Left hindlimb (tissue), 1 donor: ENCODE measurements around the gene RBBP4.
"Not testable (repeated sequence)": the region's sequence is repeated elsewhere in the genome, so short reads cannot be mapped to it uniquely, and the experiment has no call there.

ENCODE experiments used
- DNase-seq: peaks from one replicate; pipeline ENCODE4 v3.0.0-alpha.2; 2018

Gene RBBP4

DNA sequence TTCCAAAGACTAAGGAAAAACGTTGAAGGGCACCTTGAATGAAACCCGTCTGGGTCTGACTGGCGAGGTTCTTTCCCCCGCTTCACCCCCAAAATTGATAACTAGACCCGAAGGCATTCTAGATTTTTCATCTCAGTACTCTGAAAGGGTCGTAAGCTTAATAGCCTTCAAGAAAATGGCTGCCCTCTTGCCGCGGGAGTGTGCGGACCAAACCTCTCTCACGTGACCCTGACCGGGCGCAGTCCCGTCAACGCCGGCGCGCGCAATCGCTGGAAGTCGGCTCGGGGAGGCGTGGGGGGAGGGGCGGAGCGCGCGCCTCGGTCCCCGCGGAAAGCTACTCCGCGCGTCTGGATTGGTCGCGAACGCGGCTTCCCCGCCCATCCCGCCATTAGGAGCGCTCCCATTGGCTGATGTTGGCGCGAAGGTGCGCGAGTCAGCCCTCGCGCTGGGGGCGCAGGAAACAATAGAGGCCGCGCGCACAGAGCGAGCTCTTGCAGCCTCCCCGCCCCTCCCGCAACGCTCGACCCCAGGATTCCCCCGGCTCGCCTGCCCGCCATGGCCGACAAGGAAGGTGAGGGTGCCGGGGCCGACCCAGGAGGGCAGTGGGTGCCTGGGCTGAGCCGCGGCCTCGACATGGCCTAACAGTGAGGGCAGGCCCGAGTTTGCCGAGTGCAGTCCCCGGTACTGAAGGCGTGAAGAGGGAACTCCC is at the start of gene RBBP4:
RBBP4 (plus strand) TSS at position 457 of the 709 bp plus-strand sequence; CDS start at position 556, 99 bp downstream.
- peak; percentile 99 for DNase-seq

DNA sequence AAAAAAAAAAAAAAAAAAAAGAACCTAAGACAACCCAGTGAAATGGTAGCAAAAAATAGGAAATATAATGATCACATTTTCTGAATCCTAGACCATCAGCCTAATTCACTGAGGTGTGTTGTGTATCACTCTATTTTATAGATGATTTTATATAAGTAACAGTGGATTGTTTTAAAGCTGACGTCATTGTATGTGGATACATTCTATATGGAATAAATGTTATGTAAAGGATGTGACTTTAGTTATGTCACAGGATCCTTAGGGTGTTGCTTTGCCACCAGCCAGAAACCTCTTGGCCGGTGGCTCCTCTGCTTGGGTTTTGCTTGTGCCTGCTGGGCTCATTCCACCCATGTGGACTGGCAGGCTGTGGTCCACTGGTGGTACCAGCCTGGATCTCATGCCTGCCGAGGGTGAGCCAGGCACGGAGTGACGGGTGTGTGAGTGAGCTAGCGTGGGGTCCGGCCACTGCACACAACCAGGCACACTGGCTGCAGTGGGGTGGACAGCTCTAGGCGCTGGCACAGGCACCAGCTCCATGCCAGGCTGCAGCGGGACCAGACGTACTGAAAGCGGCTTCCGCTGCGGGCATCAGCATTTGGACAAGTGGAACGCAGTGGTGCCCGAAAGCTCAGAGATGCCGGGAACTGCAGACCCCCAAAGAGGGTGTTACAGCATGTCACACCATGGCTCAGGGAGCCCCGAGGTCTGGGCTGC is 45.1 kb upstream of the RBBP4 start:
- DNase-seq: no peak

DNA sequence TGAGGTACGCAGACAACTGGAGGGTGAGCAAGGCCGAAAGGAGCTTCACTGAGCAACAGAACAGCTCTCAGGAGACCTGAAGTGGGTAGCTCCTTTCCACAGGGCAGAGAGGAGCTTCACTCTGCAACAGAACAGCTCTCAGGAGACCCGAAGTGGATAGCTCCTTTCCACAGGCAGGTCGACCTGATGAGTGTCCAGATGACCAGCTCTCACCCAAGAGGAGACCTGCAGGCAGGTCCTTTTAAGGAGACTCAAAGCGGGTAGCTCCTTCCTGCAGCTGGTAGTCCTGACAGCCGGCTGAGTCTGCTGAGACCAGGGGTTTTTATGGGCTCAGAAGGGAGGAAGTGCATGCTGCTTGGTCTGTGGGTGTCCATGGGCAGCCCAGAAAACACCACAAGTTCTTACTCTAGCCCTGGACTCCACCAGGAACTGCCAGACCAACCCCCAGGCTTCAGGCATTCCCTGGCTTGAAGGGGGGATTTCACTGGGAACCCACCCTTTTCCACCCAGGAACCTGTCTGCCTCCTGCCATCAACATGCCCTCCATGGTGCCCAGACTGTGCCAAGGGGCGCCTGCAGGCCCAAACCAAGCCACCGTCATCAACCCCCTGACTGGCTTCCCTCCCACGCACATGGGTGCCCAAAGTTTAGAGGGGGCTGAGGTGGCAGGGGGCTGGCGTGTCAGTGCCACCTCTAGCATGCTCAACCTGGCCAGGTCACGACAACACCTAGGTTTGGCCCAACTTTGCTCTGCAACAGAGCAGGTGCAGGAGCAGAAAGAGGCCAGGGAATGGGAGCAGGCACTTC is 44.2 kb upstream of the RBBP4 start:
- DNase-seq: no peak

DNA sequence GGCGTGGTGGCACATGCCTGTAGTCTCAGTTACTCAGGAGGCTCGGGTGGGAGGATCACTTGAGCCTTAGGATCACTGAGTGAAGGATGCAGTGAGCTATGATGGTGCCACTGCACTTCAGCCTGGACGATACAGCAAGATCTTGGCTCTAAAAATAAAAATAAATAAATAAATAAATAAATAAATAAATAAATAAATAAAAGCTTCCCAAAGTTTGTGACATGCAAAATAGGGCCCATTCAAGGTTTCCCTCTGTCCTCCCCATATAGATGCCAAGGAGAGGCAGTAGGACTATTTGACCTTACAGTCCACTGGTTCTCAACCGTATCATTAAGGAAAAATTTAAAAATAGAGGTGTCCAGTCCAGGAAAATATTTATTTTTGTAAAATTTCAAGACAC is 41.8 kb upstream of the RBBP4 start:
- DNase-seq: no peak

DNA sequence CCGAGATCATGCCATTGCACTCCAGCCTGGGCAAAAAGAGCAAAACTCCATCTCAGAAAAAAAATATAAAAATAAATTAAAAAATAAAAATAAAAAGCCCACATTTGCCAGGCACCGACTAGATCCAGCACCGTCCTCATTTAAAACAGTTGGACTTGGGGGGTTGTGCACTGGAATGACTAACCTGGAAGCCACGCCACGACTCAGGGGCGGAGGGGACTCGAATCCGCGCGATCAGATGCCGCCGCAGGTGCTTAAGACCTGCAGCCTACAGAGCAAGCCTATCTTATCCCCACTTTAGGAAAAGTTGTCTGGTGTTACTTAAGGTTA is 39.2 kb upstream of the RBBP4 start:
- DNase-seq: no peak

DNA sequence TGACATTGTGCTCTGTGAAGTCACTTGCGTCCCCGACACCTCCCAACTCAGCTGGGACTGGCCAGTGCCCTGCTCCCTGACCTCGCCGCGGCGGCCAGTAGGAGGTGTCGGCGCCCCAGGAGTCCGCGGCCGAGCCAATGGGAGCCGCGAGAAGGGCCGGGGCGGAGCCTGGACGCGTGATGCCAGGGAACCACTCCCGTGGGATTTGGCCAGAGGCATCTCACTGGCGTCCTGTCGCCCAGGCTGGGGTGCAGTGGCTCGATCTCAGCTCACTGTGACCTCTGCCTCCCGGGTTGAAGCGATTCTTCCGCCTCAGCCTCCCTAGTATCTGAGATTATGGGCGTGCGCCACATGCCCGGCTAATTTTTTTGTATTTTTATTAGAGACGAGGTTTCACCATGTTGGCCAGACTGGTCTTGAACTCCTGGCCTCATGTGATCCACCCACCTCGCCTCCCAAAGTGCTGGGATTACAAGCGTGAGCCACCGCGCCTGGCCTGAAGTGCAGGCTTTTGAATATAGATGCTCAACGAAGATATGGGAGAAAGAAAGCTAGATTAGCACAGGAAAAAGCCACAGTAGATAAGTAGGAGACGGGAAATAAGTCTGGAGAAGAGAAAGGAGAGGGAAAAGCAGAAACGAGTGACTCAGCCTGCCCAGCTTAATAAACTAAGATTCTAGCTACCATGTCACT is 38.7 kb upstream of the RBBP4 start:
- peak; percentile 64 for DNase-seq

DNA sequence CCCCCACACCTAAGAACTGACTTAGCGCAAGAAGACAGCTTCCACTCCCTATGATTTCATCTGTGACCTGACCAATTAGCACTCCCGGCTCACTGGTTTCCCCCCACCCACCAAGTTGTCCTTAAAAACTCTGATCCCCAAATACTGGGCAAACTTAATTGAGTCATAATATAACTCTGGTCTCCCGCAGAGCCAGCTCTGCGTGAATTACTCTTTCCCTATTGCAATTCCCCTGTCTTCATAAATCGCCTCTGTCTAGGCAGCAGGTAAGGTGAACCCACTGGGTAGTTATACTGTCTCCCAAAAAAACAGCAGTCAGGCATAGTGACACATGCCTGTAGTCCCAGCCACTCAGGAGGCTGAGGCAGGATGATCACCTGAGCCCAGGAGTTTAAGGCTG is 37.5 kb upstream of the RBBP4 start:
- no peak for DNase-seq

DNA sequence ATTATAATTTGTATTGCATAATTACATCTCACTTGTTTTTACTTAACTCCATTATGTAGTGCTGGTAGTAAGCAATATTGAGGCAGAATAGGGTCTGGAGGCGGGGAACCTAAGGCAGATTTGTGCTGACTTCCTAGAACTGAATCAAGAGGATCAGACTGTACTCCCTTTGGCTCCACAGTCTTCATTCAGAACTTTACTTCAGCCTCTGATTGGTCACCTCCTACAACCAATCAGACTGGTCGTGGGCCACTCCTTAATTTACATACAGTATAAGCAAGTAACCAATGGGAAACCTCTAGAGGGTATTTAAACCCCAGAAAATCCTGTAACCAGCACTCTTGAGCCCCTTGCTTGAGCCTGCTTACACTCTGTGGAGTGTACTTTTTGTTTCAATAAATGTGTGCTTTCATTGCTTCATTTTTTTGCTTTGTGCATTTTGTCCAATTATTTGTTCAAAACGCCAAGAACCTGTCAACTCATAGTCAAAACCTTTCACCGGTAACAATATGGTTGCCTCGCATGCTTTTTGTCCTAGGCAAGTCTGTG is 32.3 kb upstream of the RBBP4 start:
- DNase-seq: no peak

DNA sequence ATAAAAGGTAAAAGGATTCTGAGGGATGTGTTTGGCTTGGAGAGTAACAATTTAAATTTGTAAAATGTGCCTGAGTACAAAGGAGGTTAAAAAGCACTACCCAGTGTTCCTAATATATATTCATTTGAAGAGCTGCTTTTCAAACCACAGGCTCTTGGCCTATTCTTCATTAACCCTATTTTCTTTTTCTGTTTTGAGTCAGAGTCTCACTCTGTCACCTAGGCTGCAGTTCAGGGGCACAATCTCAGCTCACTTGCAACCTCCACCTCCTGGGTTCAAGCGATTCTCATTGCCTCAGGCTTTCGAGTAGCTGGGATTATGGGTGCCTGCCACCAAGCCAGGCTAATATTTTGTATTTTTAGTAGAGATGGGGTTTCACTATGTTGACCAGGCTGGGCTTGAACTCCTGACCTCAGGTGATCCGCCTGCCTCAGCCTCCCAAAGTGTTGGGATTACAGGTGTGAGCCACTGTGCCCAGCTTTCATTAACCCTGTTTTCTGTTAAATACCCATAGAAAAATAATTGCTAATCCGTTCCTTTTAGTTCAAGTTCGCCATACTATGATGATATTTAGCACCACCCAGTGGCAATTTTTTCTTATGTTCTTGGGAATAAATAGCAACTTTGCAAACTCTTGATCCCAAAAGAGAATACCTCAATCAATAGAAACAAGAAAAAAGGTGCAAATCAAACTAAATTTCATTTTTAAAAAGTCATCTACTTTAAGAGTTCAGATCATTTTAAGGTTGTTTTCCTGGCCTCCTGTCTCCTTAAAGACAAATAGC is 31.1 kb upstream of the RBBP4 start:
- no peak for DNase-seq

DNA sequence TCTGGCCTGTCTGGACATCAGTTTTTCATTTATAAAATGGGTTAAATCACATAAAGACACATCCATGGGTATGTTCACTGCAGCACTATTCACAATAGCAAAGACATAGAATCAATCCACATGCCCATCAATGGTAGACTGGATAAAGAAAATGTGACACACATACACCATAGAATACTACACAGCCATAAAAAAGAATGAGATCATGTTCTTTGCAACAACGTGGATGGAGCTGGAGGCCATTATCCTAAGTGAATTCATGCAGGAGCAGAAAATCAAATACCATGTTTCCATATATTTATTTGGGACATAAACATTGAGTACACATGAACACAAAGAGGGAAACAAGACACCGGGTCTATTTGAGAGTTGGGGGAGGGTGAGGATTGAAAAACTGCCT is 28.8 kb upstream of the RBBP4 start:
- DNase-seq: no peak

DNA sequence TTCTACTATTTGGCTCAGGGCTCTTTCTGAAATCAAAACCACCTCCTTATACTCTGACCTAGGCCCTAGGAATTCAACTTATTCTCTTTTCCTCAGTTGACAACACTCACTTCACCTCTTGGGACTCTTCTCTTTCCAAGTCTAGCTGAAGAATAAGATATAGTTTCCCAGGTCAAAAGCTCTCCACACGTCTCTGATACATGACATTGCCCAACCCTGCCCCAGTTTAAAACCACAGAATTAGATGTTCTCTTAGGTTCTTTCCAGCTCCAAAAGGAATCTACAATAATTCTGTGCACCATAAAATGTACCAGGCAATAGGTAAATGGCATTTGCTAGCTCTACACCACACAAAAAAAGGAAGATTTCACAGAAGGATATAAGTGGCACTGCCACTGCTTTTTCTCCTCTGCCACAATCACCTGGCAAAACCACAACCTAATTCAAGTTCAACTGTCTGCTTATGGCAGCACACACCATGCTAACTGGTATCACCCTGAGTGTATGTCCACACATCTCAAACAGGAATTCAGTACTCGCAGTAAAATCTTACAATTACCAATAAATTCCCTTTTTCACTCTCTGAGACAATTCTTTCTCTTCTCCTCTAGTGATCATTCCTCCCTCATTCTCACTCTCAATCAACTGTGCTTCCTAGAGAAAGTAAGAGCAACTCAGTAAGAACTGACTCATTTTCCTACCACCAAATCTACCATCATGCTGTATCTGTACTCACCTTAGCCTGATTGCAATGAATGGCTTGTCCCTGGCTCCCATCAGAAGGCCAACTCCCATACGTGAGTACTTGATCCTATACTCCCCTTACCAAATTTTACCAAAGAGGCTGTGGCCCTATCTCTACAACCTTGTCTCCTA is 28.0 kb upstream of the RBBP4 start:
- no peak for DNase-seq

DNA sequence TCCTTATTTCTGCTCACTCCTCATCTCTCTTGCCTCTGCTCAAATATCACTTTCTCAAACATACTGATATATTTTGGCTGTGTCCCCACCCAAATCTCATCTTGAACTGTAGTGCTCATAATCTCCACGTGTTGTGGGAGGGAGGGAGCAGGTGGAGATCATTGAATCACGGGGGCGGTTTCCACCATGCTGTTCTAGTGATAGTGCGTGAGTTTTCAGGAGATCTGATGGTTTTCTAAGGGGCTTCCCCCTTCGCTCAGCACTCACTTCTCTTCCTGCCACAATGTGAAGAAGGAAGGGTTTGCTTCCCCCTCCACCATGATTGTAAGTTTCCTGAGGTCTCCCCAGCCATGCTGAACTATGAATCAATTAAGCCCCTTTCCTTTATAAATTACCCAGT is 27.2 kb upstream of the RBBP4 start:
- no peak for DNase-seq

DNA sequence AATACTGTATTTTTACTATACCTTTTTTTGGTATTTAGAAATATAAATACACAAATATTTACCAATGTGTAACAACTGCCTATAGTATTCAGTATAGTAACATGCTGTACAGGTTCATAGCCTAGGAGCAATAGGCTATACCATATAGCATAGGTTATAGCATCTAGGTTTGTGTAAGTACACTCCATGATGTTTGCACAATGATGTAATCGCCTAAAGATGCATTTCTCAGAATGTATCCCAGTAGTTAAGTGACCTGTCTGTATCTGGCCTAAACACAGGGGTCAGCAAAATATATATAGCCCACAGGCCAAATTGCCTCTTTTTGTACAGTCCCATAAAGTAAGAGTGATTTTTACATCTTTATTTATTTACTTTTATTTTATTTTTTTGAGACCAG is 24.8 kb upstream of the RBBP4 start:
- DNase-seq: no peak

DNA sequence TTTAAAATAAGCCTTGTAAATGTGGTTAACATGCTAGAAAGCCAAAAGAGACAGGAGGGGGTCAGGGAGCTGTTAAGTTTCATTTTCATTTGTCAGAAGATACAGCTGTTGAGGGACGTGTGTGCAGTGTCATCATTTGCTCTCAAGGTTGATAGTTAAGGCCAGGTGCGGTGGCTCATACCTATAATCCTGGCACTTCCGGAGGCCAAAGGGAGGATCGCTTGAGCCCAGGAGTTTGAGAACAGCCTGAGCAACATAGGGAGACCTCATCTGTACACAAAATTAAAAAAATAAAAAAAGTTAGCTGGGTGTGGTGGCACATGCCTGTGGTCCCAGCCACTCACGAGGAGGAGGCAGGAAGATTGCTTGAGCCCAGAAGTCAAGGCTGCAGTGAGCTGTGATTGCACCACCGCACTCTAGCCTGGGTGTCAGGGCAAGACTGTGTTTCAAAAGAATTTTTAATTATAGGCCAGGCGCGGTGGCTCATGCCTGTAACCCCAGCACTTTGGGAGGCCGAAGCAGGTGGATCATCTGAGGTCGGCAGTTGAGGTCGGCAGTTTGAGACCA is 23.3 kb upstream of the RBBP4 start:
- no peak for DNase-seq

DNA sequence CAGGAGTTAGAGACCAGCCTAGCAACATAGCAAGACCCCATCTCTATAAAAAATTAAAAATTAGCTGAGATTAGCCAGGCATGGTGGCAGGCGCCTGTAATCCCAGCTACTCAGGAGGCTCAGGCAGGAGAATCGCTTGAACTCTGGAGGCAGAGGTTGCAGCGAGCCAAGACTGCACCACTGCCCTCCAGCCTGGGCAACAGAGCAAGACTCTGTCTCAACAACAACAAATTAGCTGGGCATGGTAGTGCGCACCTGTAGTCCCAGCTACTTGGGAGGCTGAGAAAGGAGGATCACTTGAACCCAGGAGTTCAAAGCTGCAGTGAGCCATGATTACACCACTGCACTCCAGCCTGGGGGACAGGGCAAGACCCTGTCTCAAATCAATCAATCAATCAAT is 20.8 kb upstream of the RBBP4 start:
- DNase-seq: not testable (repeated sequence)

DNA sequence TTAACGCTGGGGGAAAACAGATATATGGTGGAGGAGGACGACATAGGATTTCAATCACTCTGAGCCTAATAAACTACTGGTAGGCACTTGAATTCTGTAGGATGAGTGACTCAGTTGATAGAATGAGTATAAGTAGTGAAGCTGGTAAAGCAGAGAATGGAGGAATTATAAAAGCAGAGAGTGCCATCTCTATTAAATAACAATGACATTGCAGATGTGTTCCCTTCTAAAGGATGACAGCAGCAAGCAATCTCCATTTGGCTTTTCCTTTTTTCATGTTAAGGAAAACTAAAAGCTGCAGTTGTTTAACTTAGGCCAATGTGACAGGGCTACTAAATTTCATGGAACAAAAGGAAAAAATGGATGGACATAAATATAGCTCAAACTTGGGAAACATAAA is 18.2 kb upstream of the RBBP4 start:
- no peak for DNase-seq

DNA sequence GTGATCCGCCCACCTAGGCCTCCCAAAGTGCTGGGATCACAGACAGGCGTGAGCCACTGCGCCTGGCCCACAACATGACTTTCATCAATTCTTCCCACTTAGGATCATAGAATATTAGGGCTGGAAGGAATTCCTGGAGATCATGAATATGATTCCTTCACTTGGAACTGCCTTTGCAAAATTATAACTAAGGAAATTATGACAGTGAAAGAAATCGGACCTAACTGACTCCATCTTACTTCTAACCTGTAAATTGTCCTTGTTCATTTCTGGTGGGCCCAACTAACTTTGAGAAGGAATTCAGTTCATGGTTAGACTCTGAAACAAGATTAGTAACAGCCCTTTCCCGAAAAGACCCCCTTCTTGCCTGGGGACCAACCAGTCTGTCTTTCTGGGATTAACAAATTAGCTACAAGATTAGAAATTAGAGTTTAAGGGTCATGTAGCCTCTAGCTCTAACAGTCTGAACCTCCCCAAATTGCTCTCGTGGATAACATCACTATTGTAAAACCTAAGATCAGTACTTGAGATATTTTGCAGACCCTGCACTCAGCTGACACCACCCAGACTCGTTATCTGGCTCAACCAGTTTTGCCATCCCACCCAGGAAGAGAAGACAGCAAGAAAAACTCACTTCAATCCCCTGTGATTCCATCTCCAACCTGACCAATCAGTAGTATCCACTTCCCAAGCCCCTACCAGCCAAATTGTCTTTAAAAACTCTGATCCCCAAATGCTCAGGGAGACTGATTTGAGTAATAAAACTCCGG is 15.3 kb upstream of the RBBP4 start:
- no peak for DNase-seq

DNA sequence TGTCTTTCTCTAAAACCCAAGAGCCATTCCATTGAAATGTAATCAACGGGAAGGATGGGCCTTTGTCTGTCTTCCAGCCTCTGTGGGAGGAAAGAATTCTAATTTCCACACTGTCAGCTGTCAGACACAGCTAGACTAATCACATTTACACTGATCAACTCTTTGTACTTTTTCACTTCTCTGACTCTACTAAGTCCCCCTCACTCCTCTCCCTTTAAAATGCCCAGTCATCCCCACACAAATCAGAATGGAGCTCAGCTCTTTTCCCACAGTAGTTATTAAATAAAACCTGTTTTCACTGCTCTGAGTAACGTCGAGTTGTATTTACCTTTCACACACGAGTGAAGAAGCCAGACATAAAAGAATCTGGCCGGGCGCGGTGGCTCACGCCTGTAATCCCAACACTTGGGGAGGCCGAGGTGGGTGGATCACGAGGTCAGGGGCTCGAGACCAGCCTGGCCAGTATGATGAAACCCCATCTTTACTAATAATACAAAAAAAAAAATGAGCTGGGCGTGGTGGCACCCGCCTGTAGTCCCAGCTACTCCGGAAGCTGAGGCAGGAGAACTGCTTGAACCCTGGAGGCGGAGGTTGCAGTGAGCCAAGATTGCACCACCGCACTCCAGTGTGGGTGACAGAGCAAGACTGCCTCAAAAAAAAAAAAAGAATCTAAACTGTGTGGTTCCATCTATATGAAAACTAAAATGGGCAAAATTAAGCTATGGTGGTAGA is 13.9 kb upstream of the RBBP4 start:
- no peak for DNase-seq

DNA sequence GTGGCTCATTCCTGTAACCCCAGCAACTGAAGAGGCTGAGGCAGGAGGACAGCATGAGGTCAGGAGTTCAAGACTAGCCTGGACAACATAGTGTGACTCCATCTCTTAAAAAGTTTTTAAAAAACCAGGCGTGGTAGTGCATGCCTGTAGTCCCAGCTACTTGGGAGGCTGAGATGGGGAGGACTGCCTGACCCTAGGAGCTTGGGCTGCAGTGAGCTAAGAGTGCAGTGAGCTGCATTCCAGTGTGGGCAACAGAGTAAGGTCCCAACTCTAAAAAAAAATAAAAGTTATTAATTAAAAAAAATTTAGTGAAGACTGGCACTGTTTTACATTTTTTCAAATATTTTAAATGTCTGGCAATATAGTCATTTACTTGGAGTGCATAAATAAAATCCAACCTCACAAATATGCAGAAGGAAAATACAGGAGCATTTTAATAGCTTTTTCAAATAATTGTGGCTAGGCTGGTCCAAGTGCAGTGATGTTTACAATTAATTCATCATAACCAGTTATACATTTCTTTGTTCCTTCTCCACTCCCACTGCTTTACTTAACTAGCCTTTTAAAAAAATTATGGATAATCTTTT is 11.4 kb upstream of the RBBP4 start:
- no peak for DNase-seq
